Stimulated activated memory B cell treated with anti-CD40 and anti-IgM and Interleukin-4, amounts not matched to agents 10 μg/mL and 1 μg/mL and 100 μg/mL, for 72 hours (primary cell): ENCODE results near the gene RNF5.
"Not testable (repeated sequence)": the region's sequence is repeated elsewhere in the genome, so short reads cannot be mapped to it uniquely, and the experiment has no call there.

ENCODE experiments used
- ATAC-seq: fragments of 150-1000 bp; cut with Tn5 transposase; 2 replicates; pipeline ENCODE4 v1.10.0; 2021
- H3K27ac Mint-ChIP-seq: one replicate; pipeline ENCODE4 v1.8.0; 2022; ENCODE audit warnings: mild to moderate bottlenecking, mixed read lengths
- H3K27me3 Mint-ChIP-seq: one replicate; pipeline ENCODE4 v1.8.0; 2022; ENCODE audit warnings: mixed read lengths
- H3K36me3 Mint-ChIP-seq: one replicate; pipeline ENCODE4 v1.8.0; 2022; ENCODE audit warnings: mixed read lengths
- H3K4me1 Mint-ChIP-seq: one replicate; pipeline ENCODE4 v1.8.0; 2022; ENCODE audit warnings: mixed read lengths
- H3K4me3 Mint-ChIP-seq: one replicate; pipeline ENCODE4 v1.8.0; 2022; ENCODE audit warnings: mild to moderate bottlenecking, moderate library complexity, mixed read lengths
- H3K9me3 Mint-ChIP-seq: one replicate; pipeline ENCODE4 v1.8.0; 2022; ENCODE audit warnings: mixed read lengths

The RNF5 gene

DNA sequence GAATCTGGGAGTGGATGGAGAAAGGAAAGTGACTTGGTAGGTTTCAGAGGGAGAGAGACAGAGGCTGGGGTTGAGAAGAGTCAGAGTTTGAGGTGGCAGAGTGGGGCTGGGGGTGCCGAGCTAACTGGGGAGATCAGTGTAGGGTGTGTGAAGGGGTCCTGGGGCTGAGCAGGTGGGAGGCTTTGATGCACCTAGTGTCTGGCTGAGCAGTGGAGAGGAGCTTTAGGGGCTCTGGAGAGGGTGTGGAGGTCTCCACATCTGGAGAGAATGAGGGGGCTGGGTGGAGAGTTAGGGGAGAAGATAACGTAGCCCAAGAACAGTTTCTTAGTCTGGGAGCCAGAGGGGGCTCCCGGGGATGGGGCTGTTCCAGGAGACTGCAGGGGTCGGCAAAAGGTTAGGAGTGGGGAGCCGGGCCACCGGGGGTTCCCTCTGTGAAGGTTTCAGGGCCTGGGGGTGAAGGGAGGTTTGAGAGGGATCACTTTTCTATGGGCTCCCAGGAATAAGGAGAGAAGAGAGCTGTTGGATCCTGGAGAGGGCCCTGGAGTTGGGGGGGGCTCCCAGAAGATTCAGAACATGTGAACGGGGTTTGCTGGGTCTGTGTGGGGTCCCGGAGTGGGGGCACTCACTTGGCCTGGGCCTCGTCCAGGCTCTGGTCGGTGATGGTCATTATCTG is 11.0 kb downstream of the RNF5 start:
- H3K27me3 Mint-ChIP-seq, result no peaks in the 10 kb centered on the region
- peaks cover 65% of the 10 kb centered on the region for H3K4me1 Mint-ChIP-seq
- H3K4me3 Mint-ChIP-seq, result peak overlapping the region; percentile 85
- peaks cover 47% of the 10 kb centered on the region for H3K36me3 Mint-ChIP-seq
- no peak for ATAC-seq
- peak overlapping the region; percentile 92 for H3K27ac Mint-ChIP-seq
- H3K9me3 Mint-ChIP-seq, result no peaks in the 10 kb centered on the region

DNA sequence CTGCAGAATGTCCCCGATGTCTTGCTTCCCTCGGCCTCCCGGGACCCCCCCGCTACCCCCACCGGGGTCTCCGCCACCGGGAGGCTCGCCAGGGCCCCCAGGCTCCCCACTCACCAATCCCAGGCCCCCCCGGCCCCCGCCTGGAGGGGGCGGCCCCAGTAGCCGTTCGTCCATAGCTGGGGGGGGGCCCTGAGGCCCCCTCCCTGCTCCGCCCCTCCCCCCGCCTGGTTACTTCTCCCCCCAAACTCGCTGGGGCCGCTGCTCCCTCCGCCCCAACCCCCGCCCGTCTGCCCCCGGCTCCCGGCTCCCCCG is 11.5 kb downstream of the RNF5 start:
- H3K4me1 Mint-ChIP-seq, result peaks cover 69% of the 10 kb centered on the region
- H3K27me3 Mint-ChIP-seq, result no peaks in the 10 kb centered on the region
- no peaks in the 10 kb centered on the region for H3K9me3 Mint-ChIP-seq
- H3K36me3 Mint-ChIP-seq, result peaks cover 47% of the 10 kb centered on the region
- peak overlapping the region; percentile 85 for H3K4me3 Mint-ChIP-seq
- peak; percentile 49 for ATAC-seq
- peak overlapping the region; percentile 92 for H3K27ac Mint-ChIP-seq

DNA sequence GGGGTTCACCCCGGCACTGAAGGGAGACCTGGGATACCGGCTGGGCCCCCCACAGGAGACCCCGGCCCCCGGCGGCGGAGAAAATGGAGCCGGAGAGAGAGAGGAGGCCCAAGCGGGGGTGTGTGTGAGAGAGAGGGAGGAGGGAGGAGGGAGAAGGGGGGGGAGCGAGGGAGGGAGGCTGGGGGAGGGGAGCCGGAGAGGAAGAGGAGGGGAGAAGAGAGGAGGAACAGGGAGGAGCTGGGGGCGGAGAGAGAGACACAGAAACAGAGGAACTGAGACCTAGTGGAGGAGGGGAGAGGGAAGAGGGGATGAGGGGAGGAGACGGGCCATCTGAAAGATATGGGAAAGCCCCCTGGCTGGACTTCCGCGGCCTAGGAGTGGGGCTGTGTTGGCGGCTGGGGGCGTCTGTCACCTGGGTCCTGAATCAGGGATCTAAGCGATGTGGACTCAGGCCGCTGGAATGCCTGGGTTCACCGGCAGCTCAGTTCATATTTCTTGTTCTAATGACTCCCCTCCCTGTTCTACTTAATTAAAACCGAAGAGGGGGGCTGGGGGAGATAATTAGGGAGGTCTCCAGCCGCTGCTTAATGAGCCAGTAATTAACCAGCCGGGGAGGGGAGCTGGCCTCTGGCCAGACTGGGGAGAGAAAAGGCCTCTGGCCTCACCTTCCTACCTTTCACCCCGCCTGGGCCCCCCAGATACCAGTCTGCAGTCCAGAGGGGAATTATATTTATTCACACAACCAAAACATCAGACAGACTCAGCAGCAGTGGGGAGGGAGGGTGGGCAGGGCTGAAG is 12.0 kb downstream of the RNF5 start, which contains the start of gene PBX2:
PBX2 (minus strand) TSS at position 149 of the 798 bp plus-strand sequence. CDS start 287 bp downstream, outside the sequence.
- H3K4me1 Mint-ChIP-seq, result peaks cover 75% of the 10 kb centered on the region
- peak within 1 kb of the TSS; percentile 85 for H3K4me3 Mint-ChIP-seq
- ATAC-seq, result peak; percentile 87
- no peaks in the 10 kb centered on the region for H3K9me3 Mint-ChIP-seq
- H3K36me3 Mint-ChIP-seq, result peaks cover 47% of the 10 kb centered on the region
- no peaks in the 10 kb centered on the region for H3K27me3 Mint-ChIP-seq
- peak within 1 kb of the TSS; percentile 92 for H3K27ac Mint-ChIP-seq

DNA sequence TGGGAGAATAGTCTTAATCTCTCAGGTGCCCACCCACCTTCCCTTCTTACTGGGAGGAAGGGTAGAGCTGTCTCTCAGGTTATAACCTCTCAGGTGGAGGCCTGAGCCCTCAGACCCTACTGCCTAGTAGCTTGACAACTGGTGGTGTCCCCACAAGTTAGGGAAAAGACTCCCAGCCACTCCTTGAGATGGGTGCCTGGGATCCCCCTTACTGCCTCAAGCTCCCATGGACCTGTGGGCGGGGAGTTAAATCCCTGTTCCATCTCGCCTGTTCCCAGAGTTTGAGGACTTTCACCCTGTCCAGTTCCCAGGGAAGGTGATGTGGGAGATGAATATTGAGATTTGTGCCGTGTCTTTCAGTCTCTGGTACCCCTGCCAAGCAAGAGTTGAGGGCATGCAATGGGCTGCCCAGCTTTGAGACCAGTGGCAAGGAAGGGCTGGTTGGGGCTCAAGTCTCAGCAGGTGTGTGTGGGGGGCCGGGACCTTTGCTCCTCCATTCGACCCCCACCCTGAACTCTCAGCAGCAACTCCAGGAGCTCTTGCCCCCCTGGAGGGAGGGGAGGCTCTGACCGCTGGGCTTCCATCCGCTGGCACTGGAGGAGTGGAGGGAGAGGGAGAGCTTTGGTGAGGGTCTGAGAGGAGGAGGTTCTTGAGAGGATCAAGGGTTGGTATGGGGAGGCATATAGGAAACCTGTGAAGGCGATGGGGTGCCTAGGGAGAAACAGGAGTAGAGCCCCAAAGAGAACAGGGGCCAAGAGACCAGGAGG is 12.9 kb downstream of the RNF5 start:
- Mint-ChIP-seq H3K27me3 (no peaks in the 10 kb centered on the region), H3K27ac (peak overlapping the region; percentile 92), H3K4me1 (peaks cover 69% of the 10 kb centered on the region), H3K9me3 (no peaks in the 10 kb centered on the region), H3K4me3 (peak overlapping the region; percentile 85), H3K36me3 (peaks cover 40% of the 10 kb centered on the region)
- no peak for ATAC-seq

DNA sequence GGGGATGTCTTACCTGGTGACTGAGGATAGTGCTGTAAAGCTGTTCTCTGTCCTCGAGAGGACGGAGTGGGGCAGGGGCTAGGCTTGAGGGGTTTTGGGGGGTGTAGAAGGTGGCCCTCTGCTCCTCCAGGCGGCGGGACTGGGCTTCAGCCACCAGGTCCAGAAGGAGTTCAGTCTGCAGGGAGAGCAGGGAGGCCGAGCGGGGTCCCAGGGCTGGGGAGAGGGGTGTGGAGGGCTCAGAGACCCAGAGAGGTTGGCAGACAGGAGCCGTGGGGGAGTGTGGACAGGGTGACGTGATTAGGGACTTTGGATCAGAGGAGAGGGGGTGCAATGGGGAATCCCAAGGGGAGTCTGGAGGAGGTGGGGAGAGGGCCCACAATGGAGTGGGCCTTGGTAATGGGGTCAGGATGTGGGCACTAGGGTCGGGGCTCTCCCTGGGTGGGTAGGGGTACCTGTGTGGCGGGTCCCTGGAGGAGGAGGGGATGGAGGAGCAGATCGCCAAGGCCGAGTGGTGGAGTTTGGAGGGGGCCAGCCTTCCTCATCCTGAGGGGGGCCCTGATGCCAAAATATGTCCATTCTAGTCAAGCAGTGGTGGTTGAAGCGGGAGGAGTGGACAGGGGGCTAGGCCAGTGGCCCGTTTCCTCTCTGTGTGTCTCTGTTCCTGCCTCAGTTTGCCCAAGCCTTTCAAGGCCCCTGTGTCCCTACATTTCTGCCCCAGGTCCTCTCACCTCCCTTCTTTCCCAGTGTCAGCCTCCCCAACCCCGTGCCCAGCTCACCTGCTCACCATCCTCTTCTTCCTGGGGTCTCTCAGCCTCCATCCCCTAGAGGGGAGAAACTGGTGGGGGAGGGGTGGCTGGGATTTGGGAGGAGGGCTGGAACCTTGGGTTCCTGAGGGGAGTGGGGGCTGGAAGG is 13.7 kb downstream of the RNF5 start:
- ATAC-seq, result no peak
- peak overlapping the region; percentile 85 for H3K4me3 Mint-ChIP-seq
- H3K36me3 Mint-ChIP-seq, result peaks cover 32% of the 10 kb centered on the region
- peaks cover 66% of the 10 kb centered on the region for H3K4me1 Mint-ChIP-seq
- H3K27me3 Mint-ChIP-seq, result no peaks in the 10 kb centered on the region
- H3K27ac Mint-ChIP-seq, result peak overlapping the region; percentile 92
- H3K9me3 Mint-ChIP-seq, result no peaks in the 10 kb centered on the region

DNA sequence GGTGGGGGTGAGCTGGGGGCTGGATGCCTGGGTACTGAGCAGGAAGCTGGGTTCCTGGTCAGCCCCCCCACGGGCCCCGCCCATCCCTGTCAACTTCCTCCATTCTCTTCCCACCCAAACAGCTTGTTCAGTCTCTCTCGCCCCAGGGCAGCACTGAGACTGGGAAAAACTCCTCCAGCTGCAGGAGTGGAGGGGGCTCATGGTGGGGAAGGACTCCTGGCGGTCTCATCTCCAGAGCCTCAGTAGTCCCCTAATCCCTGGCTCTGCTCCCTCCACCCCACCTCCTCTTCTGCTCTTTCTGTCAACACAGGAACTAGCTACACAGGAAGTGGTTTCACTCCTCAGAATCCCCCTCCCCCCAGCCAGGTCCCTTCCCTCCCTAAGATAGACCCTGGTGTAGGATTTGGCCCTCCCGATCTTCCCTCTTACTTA is 14.4 kb downstream of the RNF5 start, which contains the start of gene GPSM3:
GPSM3 (minus strand) TSS at position 36 of the 432 bp plus-strand sequence. CDS start 130 bp downstream, outside the sequence.
- H3K27me3 Mint-ChIP-seq, result no peaks in the 10 kb centered on the region
- peaks cover 65% of the 10 kb centered on the region for H3K4me1 Mint-ChIP-seq
- H3K36me3 Mint-ChIP-seq, result peaks cover 25% of the 10 kb centered on the region
- H3K9me3 Mint-ChIP-seq, result no peaks in the 10 kb centered on the region
- H3K27ac Mint-ChIP-seq, result peak within 1 kb of the TSS; percentile 92
- no peak for ATAC-seq
- H3K4me3 Mint-ChIP-seq, result peak within 1 kb of the TSS; percentile 85

DNA sequence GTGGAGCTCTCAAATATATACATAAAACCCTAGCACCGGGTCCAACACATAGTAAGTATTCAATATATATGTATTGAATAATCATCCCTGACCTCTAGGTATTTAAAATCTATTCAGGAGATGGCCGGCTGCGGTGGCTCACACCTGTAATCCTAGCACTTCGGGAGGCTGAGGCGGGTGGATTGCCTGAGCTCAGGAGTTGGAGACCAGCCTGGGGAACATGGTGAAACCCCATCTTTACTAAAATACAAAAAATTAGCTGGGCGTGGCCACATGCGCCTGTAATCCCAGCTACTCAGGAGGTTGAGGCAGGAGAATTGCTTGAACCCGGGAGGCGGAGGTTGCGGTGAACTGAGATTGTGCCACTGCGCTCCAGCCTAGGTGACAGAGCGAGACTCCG is 14.9 kb downstream of the RNF5 start:
- Mint-ChIP-seq H3K4me3 (peak overlapping the region; percentile 85), H3K4me1 (peaks cover 61% of the 10 kb centered on the region), H3K27ac (peak overlapping the region; percentile 92), H3K36me3 (peaks cover 22% of the 10 kb centered on the region)
- ATAC-seq, H3K27me3 Mint-ChIP-seq, H3K9me3 Mint-ChIP-seq: not testable (repeated sequence)

DNA sequence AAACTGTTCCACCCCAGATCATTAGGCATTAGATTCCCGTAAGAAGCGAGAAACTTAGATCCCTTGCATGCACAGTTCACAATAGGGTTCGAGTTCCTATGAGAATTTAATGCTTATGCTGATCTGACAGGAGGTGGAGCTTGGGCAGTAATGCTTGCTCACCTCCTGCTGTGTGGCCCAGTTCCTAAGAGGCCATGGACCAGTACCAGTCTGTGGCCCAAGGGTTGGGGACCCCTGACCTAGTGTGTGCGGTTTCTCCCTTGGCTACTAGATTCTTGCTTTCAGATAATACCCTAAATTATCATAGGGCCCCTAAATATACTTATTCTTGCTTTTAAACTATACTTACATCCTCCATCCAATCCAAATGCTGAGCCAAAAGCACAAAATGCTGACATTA is 16.2 kb downstream of the RNF5 start:
- Mint-ChIP-seq H3K4me3 (peak overlapping the region; percentile 98), H3K27me3 (no peaks in the 10 kb centered on the region), H3K27ac (peak overlapping the region; percentile 98), H3K9me3 (no peaks in the 10 kb centered on the region), H3K4me1 (peaks cover 49% of the 10 kb centered on the region), H3K36me3 (peaks cover 13% of the 10 kb centered on the region)
- ATAC-seq, result no peak

DNA sequence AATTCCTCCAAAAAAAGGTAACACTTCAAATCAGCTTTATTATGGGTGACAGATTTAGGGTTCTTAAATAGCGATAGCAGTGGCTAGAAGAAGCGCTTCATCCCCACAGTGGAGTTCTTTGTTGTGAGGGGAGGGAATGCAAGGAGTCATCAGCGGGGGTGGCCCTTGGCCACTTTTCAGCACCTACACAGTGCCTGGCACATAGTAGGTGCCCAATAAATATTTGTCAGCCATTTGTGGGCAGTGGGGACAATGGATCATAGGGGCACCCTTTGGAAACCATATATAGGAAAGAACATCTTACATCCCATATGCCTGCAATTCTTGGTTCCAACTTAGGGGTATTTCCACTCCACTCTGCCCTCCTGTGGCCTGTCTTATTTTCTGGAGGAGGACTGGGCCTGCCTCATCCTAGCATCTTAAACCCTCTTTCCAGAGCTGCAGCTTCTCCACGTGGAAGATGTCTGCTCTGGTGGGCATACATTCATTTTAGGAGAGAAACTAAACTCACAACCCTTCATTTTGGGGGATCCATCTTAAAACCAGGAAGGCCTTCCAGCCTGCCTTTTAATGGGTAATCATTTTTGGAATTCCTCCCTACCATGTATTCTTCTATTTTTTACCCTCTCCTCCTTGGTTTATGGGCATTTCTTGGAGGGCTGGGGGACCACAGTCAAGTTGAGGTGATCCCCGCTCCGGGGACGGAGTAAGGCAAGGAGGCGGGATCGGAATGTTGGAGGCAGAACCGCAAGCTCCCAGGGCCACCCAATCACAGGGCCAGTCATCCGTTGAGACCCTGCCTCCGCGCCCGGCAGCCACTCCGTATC is 16.8 kb downstream of the RNF5 start:
- H3K4me1 Mint-ChIP-seq, result peaks cover 48% of the 10 kb centered on the region
- ATAC-seq, result no peak
- peak overlapping the region; percentile 98 for H3K4me3 Mint-ChIP-seq
- H3K9me3 Mint-ChIP-seq, result no peaks in the 10 kb centered on the region
- H3K27ac Mint-ChIP-seq, result peak overlapping the region; percentile 98
- peaks cover 13% of the 10 kb centered on the region for H3K36me3 Mint-ChIP-seq
- no peaks in the 10 kb centered on the region for H3K27me3 Mint-ChIP-seq

DNA sequence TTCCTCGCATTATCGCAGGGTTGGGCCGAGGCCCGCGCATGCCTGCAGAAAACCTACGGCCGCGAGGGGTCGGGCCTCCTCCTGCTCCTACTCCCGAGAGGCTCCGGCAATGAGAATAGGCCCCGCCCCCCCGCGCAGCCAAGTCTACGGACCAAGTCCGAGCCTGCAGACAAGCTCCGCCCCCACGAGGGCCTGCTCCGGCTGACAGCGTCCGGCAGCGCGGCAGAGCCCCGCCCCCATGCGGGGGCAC is 17.4 kb downstream of the RNF5 start:
- Mint-ChIP-seq H3K36me3 (peaks cover 13% of the 10 kb centered on the region), H3K4me1 (peaks cover 48% of the 10 kb centered on the region), H3K4me3 (peak overlapping the region; percentile 98), H3K27ac (peak overlapping the region; percentile 98), H3K9me3 (no peaks in the 10 kb centered on the region), H3K27me3 (no peaks in the 10 kb centered on the region)
- no peak for ATAC-seq

DNA sequence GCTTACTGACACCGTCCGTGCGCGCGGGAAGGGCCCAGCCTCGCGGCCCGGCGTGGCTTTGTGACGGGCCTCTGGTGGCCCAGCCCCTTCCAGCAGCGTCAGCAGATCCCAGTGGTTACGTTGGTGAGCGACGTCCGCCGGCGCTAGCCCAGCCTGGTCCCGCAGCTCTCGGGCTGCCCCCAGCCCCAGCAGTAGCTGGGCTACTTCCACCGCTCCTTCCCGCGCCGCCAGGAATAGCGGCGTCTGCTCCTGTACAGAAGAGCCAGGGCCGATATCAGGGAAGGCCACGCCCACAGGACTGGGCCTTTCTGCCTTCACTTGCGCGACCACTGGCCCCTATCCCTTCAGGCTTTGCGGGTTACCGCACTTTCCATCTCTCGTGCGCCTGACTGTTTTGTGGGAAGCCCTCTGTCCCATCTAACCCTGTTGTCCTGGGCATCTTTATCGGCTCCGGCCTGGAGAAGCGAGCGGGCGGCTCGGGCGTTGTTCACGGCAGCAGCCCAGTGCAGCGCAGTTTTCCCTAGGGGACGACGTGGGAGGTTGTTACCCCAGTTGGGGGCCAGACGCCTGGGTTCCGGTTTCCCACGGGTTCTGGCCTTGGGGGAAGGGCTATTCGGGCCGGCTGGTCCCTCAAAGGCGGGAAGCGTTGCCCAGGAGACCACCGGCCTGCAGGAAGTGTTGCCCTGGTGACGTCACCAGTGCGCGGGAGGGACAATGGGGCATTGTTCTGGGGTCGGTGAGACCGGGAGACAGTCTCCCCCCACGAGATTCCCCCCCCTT is 17.9 kb downstream of the RNF5 start:
- no peaks in the 10 kb centered on the region for H3K27me3 Mint-ChIP-seq
- peak; percentile 95 for ATAC-seq
- H3K4me3 Mint-ChIP-seq, result peak overlapping the region; percentile 98
- H3K27ac Mint-ChIP-seq, result peak overlapping the region; percentile 98
- peaks cover 44% of the 10 kb centered on the region for H3K4me1 Mint-ChIP-seq
- peaks cover 10% of the 10 kb centered on the region for H3K36me3 Mint-ChIP-seq
- no peaks in the 10 kb centered on the region for H3K9me3 Mint-ChIP-seq

DNA sequence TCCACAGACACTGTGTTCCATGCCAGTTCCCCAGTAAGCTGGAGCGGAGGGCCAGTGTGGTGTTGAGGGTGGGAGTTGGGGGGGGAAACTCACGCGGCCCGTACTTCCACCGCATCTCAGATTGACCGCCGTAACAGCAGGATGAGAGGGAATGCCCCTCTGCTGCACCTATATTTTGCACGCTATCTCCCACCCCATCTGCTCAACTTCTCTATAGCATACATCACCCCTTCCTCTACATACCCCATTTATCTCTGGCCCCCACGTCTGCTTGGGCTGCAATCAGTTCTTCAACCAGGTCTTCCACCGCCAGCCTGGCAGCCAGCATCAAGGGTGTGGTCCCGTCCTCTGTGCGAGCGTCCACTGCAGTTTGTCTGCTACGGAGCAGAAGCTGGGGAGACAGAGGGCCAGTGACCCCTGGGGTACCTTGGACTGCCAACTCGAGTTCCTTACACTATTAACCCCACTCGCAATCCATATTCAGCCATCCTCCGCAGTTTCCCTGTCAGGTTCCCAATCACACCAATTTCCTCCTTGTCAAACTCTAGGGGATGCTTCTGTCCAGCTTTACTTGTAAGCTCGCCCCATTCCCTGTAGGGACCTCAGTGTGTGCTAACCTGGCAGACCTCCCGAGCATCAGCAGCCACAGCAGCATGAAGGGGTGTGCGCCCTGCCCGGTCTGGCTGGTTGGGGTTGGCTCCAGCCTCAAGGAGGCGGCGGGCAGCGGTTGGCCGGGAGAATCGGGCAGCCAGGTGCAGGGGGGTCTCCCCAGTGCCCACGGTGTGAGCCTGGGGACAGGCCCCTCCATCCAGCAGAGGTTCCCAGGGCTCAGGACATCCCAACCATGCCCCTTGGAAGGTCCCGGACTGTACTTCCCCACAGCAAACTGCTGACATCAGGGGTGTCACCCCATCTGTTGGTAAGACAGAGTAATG is 18.7 kb downstream of the RNF5 start:
- Mint-ChIP-seq H3K27me3 (no peaks in the 10 kb centered on the region), H3K4me1 (peaks cover 39% of the 10 kb centered on the region), H3K9me3 (no peaks in the 10 kb centered on the region), H3K4me3 (peak overlapping the region; percentile 98), H3K27ac (peak overlapping the region; percentile 98), H3K36me3 (peaks cover 1% of the 10 kb centered on the region)
- ATAC-seq, result no peak

DNA sequence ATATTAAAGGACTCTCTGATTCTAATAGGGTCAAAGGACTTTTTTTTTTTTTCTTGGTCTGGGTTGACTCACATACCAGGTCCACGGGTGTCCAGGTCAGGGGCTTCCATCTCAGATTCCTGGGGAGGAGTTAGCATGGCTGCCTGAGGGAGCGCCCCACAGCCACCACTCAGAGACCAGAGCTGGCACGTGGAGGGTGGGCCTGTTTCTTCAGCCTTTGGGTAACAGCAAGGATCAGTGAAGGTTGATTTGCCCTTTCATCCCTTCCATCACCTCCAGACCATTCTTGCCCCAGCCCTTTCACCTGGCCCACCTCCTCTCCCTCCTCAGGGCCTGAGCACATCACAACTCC is 20.1 kb downstream of the RNF5 start:
- Mint-ChIP-seq H3K27me3 (no peaks in the 10 kb centered on the region), H3K9me3 (no peaks in the 10 kb centered on the region), H3K36me3 (no peaks in the 10 kb centered on the region), H3K4me3 (no peak overlapping the region), H3K4me1 (peaks cover 30% of the 10 kb centered on the region), H3K27ac (peak overlapping the region; percentile 98)
- no peak for ATAC-seq
